Measurements from ENCODE around the gene ORC5. TPM values are rescaled to one million over a fixed set of nuclear protein-coding genes. Genes with fewer than 3 reads are reported as not detected.
"Not testable (repeated sequence)": the region's sequence is repeated elsewhere in the genome, so short reads cannot be mapped to it uniquely, and the experiment has no call there.

Gene ORC5
- total RNA-seq, 2 experiments from 2014 or later: 25.2 to 33.1 TPM

DNA sequence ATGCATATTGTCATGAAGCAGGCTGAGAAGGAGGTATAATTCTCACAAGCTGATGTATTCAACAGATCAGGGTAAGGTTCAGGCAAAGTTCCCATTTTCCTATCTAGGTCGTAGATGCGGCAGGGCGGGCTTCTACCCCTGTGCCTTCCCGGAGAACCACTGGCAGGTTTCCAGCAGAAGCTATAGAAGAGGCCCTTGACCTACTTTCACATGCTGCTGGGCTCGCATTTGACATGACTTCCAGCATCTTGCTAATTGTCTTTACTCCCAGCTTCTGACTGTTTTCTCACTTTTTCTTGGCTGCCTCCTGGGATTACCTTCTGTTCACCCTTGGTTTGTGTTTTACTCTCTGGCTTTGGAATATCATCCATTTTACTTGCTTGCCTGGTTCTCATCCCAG is 32.6 kb upstream of the ORC5 start:
- BruUV-seq (replicated peaks): no TSS peak
- intact Hi-C loops (cut with micrococcal nuclease; ENCODE audit: unreplicated experiment): no loop called here
- POLR2A ChIA-PET: interaction anchor here (0.7 kb wide), 1 partner anchor 28 kb away, joined by 3 read pairs; no protein-coding TSS in a partner anchor

GRCh38 chr7:104234990-104235389 is 27.2 kb upstream of the ORC5 start:
- DNase-seq (ENCODE audit: low spot score); H4K20me1 ChIP-seq (ENCODE audit: insufficient read depth, low read length); H3K4me2 ChIP-seq (ENCODE audit: low read length); H3K79me2 ChIP-seq (ENCODE audit: insufficient read depth, low read depth, low read length); H3K9me2 ChIP-seq (ENCODE audit: insufficient read depth, low read length); H3K4me3 ChIP-seq (ENCODE audit: low read depth, low read length, poor library complexity, severe bottlenecking); H3K9me3 ChIP-seq (ENCODE audit: low read length); H3K4me1 ChIP-seq (ENCODE audit: insufficient read depth, low read length, poor library complexity, severe bottlenecking); H3K36me3 ChIP-seq (ENCODE audit: insufficient read depth, low read length); H3K27ac ChIP-seq (ENCODE audit: low read depth, low read length, poor library complexity, severe bottlenecking); H2AFZ ChIP-seq (ENCODE audit: low read length); CTCF ChIA-PET (ENCODE audit: unreplicated experiment); BruUV-seq (replicated peaks): not testable (repeated sequence)
- intact Hi-C loops (cut with micrococcal nuclease; ENCODE audit: unreplicated experiment): loop anchor here (5.0 to 10.0 kb wide), 2 partner anchors 660 to 682 kb away; no protein-coding TSS in a partner anchor
- POLR2A ChIA-PET: interaction anchor here (0.7 kb wide), 1 partner anchor 1016 kb away, joined by 4 read pairs; no protein-coding TSS in a partner anchor

More for the DNA sequence above, 32.6 kb upstream of the ORC5 start:
- H2AFZ ChIP-seq (ENCODE audit: low read length): no peak overlapping the region
- no peaks in the 10 kb centered on the region for H3K79me2 ChIP-seq (ENCODE audit: insufficient read depth, low read depth, low read length)
- TF ChIP-seq EZH2phosphoT487 (IDR thresholded peaks at IDR 0.05; ENCODE audit: borderline replicate concordance, low read depth, low read length): no peak
- H3K4me2 ChIP-seq (ENCODE audit: low read length): no peak overlapping the region
- H3K27ac ChIP-seq (ENCODE audit: low read depth, low read length, poor library complexity, severe bottlenecking): no peak overlapping the region
- no peaks in the 10 kb centered on the region for H3K9me3 ChIP-seq (ENCODE audit: low read length)
- DNase-seq (ENCODE audit: low spot score): no peak
- H3K4me3 ChIP-seq (ENCODE audit: low read depth, low read length, poor library complexity, severe bottlenecking): no peak overlapping the region
- H3K36me3 ChIP-seq (ENCODE audit: insufficient read depth, low read length): no peaks in the 10 kb centered on the region
- no peaks in the 10 kb centered on the region for H3K9me2 ChIP-seq (ENCODE audit: insufficient read depth, low read length)
- CTCF ChIA-PET (ENCODE audit: unreplicated experiment): no interaction called here
- no peaks in the 10 kb centered on the region for H4K20me1 ChIP-seq (ENCODE audit: insufficient read depth, low read length)
- no peaks in the 10 kb centered on the region for H3K4me1 ChIP-seq (ENCODE audit: insufficient read depth, low read length, poor library complexity, severe bottlenecking)

DNA sequence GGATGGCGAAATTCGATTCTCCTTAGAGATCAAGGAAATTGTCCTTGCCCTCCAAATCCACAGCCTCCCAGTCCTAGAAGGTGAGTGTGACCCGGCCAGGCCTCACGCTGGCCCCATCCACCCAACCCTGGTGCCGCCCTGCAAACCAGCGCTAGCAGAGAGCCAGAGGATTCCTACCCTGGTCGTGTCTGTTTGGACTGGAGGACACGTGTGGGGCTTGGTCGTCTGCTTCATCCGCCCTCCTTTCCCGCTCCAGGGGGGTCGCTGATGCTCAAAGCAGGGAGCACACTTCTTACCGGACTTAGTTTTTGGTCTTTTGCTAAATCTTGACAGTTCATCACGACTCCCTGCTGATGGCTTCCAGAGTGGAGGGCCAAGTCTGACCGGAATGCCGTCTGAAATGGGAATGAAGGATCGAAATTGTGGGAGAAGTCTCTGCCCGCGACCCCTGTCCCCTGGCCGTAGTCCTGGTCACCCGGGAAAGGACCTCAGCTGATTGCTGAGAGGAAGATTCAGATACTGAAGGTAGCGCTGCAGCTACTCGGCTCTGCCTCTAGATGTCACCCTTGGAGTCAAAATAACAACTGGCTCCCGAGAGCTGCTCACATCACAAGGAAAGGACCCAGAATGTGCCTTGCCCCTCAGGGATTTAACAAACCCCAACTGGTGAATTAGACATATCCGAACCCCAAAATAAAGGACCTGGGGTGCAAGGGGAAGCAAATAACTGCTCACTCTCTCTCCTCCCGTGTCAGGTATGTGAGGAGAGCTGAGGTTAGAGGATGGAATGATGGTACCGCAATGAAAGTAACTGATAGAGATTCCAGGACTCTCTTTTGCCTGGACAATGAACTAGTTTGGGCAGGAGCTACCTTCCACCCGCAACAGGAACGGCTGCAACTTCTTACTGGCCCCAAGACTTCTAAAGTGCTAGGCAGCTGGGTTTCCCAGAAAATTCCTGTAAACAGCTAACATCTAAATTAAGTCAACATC is 23.5 kb upstream of the ORC5 start:
- Histone ChIP-seq H3K9me3 (ENCODE audit: low read length) (no peaks in the 10 kb centered on the region), H3K27ac (ENCODE audit: low read depth, low read length, poor library complexity, severe bottlenecking) (no peak overlapping the region), H3K36me3 (ENCODE audit: insufficient read depth, low read length) (no peaks in the 10 kb centered on the region), H3K4me2 (ENCODE audit: low read length) (no peak overlapping the region), H4K20me1 (ENCODE audit: insufficient read depth, low read length) (no peaks in the 10 kb centered on the region), H2AFZ (ENCODE audit: low read length) (no peak overlapping the region), H3K79me2 (ENCODE audit: insufficient read depth, low read depth, low read length) (no peaks in the 10 kb centered on the region), H3K4me3 (ENCODE audit: low read depth, low read length, poor library complexity, severe bottlenecking) (no peak overlapping the region), H3K4me1 (ENCODE audit: insufficient read depth, low read length, poor library complexity, severe bottlenecking) (no peaks in the 10 kb centered on the region), H3K9me2 (ENCODE audit: insufficient read depth, low read length) (no peaks in the 10 kb centered on the region)
- intact Hi-C loops (cut with micrococcal nuclease; ENCODE audit: unreplicated experiment): loop anchor here (1.0 to 10.0 kb wide), 3 partner anchors 617 to 686 kb away; no protein-coding TSS in a partner anchor
- TF ChIP-seq EZH2phosphoT487 (IDR thresholded peaks at IDR 0.05; ENCODE audit: borderline replicate concordance, low read depth, low read length): no peak
- peak; percentile 82 for TF ChIP-seq CTCF (conservative IDR thresholded peaks at IDR 0.05; ENCODE audit: low read length)
- POLR2A ChIA-PET: interaction anchor here (0.6 to 0.9 kb wide), 3 partner anchors 35 to 56 kb away, joined by 3 to 4 read pairs (median 3); no protein-coding TSS in a partner anchor
- DNase-seq (ENCODE audit: low spot score): peak; percentile 61
- CTCF ChIA-PET (ENCODE audit: unreplicated experiment): interaction anchor here (0.8 kb wide), 1 partner anchor 661 kb away, joined by 6 read pairs; no protein-coding TSS in a partner anchor
- BruUV-seq (replicated peaks): no TSS peak

All from OCI-LY7 (cell line).